NCI-H2081 (cell line): ENCODE measurements around the gene NFYC.

ENCODE experiments used
- DNase-seq, 2 experiments: peaks; one replicate each; lab custom pipeline; 2025; lab: John Stamatoyannopoulos, UW

NFYC gene

GRCh38 chr1:40739455-40740008 is 48.0 kb downstream of the NFYC start:
- no peak for DNase-seq

GRCh38 chr1:40740039-40740996 is 48.8 kb downstream of the NFYC start:
- DNase-seq, result no peak

DNA sequence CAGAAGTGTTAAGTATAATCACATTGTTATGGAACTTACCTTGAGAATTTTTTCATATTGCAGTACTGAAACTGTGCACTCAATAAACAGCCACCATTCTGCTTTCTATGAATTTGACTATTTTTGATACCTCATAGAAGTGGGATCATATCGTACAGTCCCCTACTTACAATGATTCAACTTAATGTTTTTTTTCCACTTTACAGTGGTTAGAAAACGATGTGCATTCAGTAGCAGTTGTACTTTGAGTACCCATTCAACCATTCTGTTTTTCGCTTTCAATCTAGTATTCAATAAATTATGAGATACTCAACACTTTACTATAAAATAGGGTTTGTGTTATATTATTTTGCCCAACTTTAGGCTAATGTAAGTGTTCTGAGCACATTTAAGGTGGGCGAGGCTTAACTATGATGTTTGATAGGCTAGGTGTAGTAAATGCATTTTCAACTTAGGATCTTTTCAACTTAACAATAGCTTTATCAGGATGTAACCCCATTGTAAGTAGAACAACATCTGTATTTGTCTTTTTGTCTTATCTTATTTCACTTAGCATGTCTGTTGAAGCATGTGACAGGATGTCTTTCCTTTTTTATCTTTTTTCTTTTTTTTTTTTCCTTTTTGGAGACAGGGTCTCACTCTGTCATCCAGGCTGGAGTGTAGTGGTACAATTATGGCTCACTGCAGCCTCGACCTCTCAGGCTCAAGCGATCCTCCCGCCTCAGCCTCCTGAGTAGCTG is 49.7 kb downstream of the NFYC start:
- DNase-seq, result no peak

DNA sequence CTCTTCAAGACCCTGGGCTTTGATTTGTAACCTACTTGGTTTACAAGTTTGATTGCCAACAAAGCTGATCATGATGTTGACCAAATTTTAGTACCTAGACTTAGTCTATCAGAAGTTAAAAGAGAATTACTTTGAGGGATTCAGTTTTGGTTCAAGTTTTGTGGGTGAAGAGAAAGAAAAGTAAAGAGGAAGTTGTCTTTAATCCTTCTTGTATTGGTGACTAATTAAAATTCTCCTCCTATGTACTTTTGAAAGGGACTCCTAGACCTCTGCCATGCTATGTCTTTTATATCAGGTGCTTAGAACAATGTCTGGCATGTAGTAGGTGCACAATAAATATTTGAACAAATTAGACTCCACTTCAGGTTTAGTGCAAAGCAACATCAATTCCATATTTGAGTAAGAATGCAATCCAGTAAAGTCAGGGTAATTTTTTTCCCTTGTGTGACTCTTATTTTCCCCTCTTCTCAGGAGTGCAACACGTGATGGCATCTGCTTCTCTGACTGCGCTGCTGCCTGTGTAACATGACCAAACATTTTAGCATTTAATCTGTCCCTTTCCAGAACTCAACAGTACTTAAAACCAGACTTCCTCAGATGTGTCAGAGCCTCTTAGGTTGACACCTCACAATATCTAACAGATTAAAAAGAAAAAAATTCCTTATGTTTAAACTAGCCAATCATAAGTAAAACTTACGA is 51.0 kb downstream of the NFYC start:
- DNase-seq, result no peak

DNA sequence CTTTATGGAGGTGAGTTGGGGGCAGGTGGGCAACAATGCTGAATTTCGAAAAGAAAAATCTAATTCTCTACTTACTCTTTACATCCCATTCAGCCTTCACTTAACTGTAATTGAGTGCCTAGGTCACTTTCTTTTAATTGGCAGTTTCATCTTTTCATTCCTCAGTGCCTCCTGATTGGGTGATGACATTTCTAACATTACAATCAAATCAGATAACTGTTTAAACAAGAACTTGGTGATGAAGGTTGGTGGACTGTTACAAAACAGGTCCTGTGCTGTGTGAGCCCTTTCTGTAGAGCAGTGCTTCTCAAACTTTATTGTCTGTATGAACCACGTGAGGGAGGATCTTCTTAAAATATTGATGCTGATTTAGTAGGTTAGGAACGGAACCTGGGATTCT is 51.9 kb downstream of the NFYC start:
- DNase-seq, result no peak

DNA sequence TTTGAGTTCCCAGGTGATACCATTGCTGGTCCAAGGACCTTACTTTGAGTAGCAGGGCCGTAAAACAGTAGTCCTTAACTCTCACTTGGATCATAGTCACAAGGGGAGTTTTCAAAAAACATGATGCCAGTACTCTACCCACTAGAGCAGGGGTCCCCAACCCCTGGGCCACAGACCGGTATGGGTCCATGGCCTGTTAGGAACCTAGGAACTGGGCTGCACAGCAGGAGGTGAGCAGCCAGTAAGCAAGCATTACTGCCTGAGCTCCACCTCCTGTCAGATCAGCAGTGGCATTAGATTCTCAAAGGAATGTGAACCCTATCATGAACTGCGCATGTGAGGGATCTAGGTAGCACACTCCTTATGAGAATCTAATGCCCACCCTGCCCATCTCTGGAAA is 52.4 kb downstream of the NFYC start:
- DNase-seq, result no peak

GRCh38 chr1:40745176-40745575 is 53.7 kb downstream of the NFYC start:
- no peak for DNase-seq

- DNase-seq, result no peak
These were observed 55.0 kb downstream of the NFYC start for GRCh38 chr1:40746344-40747090.

GRCh38 chr1:40748841-40749718 is 57.6 kb downstream of the NFYC start:
- no peak for DNase-seq

- no peak for DNase-seq
These were observed 58.3 kb downstream of the NFYC start for GRCh38 chr1:40749817-40750216.

GRCh38 chr1:40750451-40750908 is 59.0 kb downstream of the NFYC start:
- no peak for DNase-seq

- no peak for DNase-seq
These were observed 60.3 kb downstream of the NFYC start for GRCh38 chr1:40751802-40752201.

GRCh38 chr1:40753142-40753882 is 61.8 kb downstream of the NFYC start:
- no peak for DNase-seq

- DNase-seq, result no peak
These were observed 62.7 kb downstream of the NFYC start for GRCh38 chr1:40754201-40754600.

DNA sequence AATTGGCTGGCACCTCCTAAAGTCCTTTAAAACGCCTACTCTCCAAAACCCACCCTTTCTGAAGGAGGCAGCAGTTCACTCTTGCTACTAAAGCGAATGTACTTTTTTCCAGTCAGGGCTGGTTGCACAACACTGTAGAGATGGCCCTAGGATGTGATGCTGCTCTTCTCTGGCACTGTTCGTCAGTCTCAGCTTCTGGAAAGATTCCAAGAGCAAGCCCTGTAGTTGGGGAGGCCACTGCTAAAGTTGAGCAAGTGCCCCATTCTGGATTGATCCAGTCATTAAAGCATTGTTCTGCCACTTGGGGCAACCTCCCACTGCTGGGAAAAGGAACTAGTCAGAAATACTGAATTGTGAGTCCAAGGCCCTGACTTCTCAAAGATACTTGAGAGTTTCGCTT is 63.6 kb downstream of the NFYC start:
- DNase-seq, result no peak

DNA sequence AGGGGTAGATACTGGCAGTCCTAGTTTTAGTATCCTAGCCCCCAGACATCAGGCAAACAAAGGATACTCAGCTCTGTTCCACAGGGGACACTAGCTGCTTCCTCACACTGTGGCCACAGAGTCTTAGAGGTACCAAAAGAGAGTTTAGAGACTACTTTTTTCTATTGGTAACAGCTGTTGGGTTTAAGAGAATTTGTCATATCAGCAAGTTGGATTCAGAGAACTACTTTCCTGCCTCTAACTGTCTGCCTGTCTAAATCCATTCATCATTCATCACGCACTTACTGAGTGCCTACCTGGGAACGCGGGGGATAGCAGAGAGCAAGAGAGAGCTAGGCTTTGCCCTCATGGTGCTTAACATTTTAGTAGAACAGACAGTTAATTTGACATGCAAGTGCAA is 65.0 kb downstream of the NFYC start:
- DNase-seq, result no peak

- no peak for DNase-seq
These were observed 65.6 kb downstream of the NFYC start for GRCh38 chr1:40757084-40757483.

DNA sequence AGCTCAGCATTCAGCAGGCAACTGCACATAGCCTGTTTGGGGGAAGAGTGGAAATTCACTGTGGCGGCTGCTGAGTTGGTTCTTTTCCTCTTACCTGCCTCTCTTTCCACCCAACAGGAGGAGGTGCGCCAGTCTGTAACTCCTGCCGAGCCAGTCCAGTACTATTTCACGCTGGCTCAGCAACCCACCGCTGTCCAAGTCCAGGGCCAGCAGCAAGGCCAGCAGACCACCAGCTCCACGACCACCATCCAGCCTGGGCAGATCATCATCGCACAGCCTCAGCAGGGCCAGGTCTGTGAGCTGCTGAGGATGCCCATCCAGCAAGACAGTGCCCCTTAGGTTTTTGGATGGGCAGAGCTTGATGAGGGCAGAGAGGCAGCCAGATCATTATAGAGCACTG is 66.5 kb downstream of the NFYC start:
- no peak for DNase-seq

DNA sequence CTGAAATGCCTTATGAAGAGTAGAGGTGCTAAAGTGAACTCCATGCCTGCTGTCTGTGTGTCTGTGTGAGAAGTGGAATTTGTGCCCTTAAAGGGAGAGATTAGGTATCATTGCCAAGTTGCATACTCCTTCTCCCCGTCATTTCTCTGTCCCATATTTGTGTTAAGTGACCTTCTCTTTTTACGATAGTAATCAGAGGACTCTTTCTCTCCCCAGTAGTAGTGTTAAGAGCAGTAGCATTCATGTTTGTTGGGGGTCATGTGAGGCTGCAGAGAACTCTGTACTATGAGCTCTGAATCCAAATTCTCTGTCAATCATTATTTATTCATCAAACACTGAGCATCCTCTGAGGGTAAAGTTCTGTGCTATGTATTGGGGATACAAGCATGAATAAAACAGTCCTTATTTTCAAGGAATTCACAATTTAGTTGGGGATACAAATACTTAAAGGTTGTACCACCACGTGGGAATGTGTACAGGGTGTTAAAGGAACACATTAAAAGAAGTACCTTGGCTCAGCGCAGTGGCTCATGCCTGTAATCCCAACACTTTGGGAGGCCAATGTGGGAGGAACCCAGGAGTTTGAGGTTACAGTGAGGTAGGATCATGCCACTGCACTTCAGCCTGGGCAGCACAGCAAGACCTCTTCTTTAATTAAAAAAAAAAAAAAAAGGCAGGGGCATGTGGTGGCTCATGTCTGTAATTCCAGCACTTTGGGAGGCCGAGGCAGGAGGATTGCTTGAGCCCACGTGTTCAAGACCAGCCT is 67.3 kb downstream of the NFYC start:
- DNase-seq, result no peak
